ENCODE results near the gene ASB3. TPM values are rescaled to one million over a fixed set of nuclear protein-coding genes. Genes with fewer than 3 reads are reported as not detected.
A peak's percentile ranks its signal among the peaks of the same experiment; 100 is the strongest.

ASB3 gene
- total and polyA plus RNA-seq, 4 donors = 2.7 to 13.6 (median 8.7) TPM

- TF ChIP-seq GABPA (IDR thresholded peaks at IDR 0.05 in 1 of 2, conservative IDR thresholded peaks at IDR 0.05 in 1 of 2) = peak in 1 of 2 donors; percentile 77
- TF ChIP-seq CTCF (IDR thresholded peaks at IDR 0.05; ENCODE audit: low read depth, low read length, missing input control) = peak; percentile 52
- no peak for TF ChIP-seq HNF4A (conservative IDR thresholded peaks at IDR 0.05)
- TF ChIP-seq, protein P1, sequence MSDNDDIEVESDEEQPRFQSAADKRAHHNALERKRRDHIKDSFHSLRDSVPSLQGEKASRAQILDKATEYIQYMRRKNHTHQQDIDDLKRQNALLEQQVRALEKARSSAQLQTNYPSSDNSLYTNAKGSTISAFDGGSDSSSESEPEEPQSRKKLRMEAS (IDR thresholded peaks at IDR 0.05) = no peak
- TF ChIP-seq, protein P2, sequence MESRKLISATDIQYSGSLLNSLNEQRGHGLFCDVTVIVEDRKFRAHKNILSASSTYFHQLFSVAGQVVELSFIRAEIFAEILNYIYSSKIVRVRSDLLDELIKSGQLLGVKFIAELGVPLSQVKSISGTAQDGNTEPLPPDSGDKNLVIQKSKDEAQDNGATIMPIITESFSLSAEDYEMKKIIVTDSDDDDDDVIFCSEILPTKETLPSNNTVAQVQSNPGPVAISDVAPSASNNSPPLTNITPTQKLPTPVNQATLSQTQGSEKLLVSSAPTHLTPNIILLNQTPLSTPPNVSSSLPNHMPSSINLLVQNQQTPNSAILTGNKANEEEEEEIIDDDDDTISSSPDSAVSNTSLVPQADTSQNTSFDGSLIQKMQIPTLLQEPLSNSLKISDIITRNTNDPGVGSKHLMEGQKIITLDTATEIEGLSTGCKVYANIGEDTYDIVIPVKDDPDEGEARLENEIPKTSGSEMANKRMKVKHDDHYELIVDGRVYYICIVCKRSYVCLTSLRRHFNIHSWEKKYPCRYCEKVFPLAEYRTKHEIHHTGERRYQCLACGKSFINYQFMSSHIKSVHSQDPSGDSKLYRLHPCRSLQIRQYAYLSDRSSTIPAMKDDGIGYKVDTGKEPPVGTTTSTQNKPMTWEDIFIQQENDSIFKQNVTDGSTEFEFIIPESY (IDR thresholded peaks at IDR 0.05) = peak; percentile 38
- no peak for TF ChIP-seq FOXA2 (IDR thresholded peaks at IDR 0.05)
- no peak for TF ChIP-seq EGR1 (IDR thresholded peaks at IDR 0.05; ENCODE audit: low read depth in 2 of 2)
- peak; percentile 91 for TF ChIP-seq TAF1 (conservative IDR thresholded peaks at IDR 0.05)
- TF ChIP-seq FOXA1 (IDR thresholded peaks at IDR 0.05) = no peak
- TF ChIP-seq HNF4G (IDR thresholded peaks at IDR 0.05) = no peak
- TF ChIP-seq NR2F2 (IDR thresholded peaks at IDR 0.05) = peak; percentile 26
- TF ChIP-seq RAD21 (IDR thresholded peaks at IDR 0.05) = peak in 1 of 2 donors; percentile 46
- TF ChIP-seq RXRA (IDR thresholded peaks at IDR 0.05) = peak; percentile 54 to 61
- peak; percentile 77 for TF ChIP-seq YY1 (IDR thresholded peaks at IDR 0.05)
- TF ChIP-seq, protein P3, sequence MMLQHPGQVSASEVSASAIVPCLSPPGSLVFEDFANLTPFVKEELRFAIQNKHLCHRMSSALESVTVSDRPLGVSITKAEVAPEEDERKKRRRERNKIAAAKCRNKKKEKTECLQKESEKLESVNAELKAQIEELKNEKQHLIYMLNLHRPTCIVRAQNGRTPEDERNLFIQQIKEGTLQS (IDR thresholded peaks at IDR 0.05) = no peak
- TF ChIP-seq, protein P4, sequence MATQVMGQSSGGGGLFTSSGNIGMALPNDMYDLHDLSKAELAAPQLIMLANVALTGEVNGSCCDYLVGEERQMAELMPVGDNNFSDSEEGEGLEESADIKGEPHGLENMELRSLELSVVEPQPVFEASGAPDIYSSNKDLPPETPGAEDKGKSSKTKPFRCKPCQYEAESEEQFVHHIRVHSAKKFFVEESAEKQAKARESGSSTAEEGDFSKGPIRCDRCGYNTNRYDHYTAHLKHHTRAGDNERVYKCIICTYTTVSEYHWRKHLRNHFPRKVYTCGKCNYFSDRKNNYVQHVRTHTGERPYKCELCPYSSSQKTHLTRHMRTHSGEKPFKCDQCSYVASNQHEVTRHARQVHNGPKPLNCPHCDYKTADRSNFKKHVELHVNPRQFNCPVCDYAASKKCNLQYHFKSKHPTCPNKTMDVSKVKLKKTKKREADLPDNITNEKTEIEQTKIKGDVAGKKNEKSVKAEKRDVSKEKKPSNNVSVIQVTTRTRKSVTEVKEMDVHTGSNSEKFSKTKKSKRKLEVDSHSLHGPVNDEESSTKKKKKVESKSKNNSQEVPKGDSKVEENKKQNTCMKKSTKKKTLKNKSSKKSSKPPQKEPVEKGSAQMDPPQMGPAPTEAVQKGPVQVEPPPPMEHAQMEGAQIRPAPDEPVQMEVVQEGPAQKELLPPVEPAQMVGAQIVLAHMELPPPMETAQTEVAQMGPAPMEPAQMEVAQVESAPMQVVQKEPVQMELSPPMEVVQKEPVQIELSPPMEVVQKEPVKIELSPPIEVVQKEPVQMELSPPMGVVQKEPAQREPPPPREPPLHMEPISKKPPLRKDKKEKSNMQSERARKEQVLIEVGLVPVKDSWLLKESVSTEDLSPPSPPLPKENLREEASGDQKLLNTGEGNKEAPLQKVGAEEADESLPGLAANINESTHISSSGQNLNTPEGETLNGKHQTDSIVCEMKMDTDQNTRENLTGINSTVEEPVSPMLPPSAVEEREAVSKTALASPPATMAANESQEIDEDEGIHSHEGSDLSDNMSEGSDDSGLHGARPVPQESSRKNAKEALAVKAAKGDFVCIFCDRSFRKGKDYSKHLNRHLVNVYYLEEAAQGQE (IDR thresholded peaks at IDR 0.05) = no peak
- peak; percentile 50 for TF ChIP-seq SP1 (IDR thresholded peaks at IDR 0.05)
- TF ChIP-seq JUND (IDR thresholded peaks at IDR 0.05) = no peak
- no peaks in the 10 kb centered on the region for H3K27me3 ChIP-seq (ENCODE audit: control insufficient read depth in 4 of 4, insufficient read depth in 4 of 4, low read length in 3 of 4)
- peak within 1 kb of the TSS; percentile 50 to 85 for H3K9ac ChIP-seq (ENCODE audit: low read depth in 1 of 2, low read length in 2 of 2)
- peaks cover 0 to 8% (median 4%) of the 10 kb centered on the region in 4 donors for H3K4me1 ChIP-seq (ENCODE audit: control insufficient read depth in 4 of 4, insufficient read depth in 4 of 4, low read length in 3 of 4)
- peaks cover 3 to 8% (median 5%) of the 10 kb centered on the region in 4 donors for H3K36me3 ChIP-seq (ENCODE audit: control insufficient read depth in 4 of 4, insufficient read depth in 3 of 4, low read depth in 1 of 4, low read length in 3 of 4)
- DNase-seq (ENCODE audit: low spot score) = peak; percentile 86
- no peaks in the 10 kb centered on the region for H3K9me3 ChIP-seq (ENCODE audit: control insufficient read depth in 4 of 4, low read length in 3 of 4)
- WGBS = under 1% methylated on average over 46 of the region's 46 CpGs
- H3K27ac ChIP-seq (ENCODE audit: low read depth in 1 of 2, low read length in 2 of 2) = peak within 1 kb of the TSS; percentile 73 to 74
- peak within 1 kb of the TSS; percentile 70 to 97 (median 94) for H3K4me3 ChIP-seq (ENCODE audit: low read depth in 1 of 3, low read length in 3 of 3)
Observed at GRCh38 chr2:53767405-53768241, 19.1 kb downstream of the ASB3 start, which contains the start of gene CHAC2. CHAC2 (plus strand) TSS chr2:53767804; CDS start chr2:53767887, 83 bp downstream.
